ENCODE measurements around the gene TRIM23. TPM values are rescaled to one million over a fixed set of nuclear protein-coding genes. Genes with fewer than 3 reads are reported as not detected.

Gene TRIM23
- total RNA-seq, 1 donor from 2014 or later, result 28.8 TPM

- DNase-seq (ENCODE audit: low read depth in 2 of 2), result no peak
Measured at GRCh38 chr5:65566505-65566904, 57.6 kb downstream of the TRIM23 start.

GRCh38 chr5:65563777-65564176 lies 60.4 kb downstream of the TRIM23 start:
- DNase-seq (ENCODE audit: low read depth in 2 of 2), result peak; percentile 4 to 38

GRCh38 chr5:65562731-65563701 lies 61.1 kb downstream of the TRIM23 start, which contains the start of the genes CENPK and PPWD1:
Gene CENPK, minus strand, starts transcription at chr5:65563168. Its CDS starts 8,261 bp downstream, at chr5:65554907.
Gene PPWD1, plus strand, starts transcription at chr5:65563296. Its CDS starts 15 bp downstream, at chr5:65563311.
- peak; percentile 97 for DNase-seq (ENCODE audit: low read depth in 2 of 2)

- no peak for DNase-seq (ENCODE audit: low read depth in 2 of 2)
Measured at GRCh38 chr5:65556718-65557117, 67.4 kb downstream of the TRIM23 start.

- no peak for DNase-seq (ENCODE audit: low read depth in 2 of 2)
Measured at GRCh38 chr5:65556181-65556580, 68.0 kb downstream of the TRIM23 start.

GRCh38 chr5:65555287-65555686 lies 68.8 kb downstream of the TRIM23 start:
- DNase-seq (ENCODE audit: low read depth in 2 of 2), result peak in 1 of 2 donors; percentile 15

GRCh38 chr5:65553941-65554340 lies 70.2 kb downstream of the TRIM23 start:
- no peak for DNase-seq (ENCODE audit: low read depth in 2 of 2)

- DNase-seq (ENCODE audit: low read depth in 2 of 2), result no peak
Measured at GRCh38 chr5:65548281-65548680, 75.9 kb downstream of the TRIM23 start.

- no peak for DNase-seq (ENCODE audit: low read depth in 2 of 2)
Measured at GRCh38 chr5:65546141-65546540, 78.0 kb downstream of the TRIM23 start.

- DNase-seq (ENCODE audit: low read depth in 2 of 2), result no peak
Measured at GRCh38 chr5:65544473-65544872, 79.7 kb downstream of the TRIM23 start.

- DNase-seq (ENCODE audit: low read depth in 2 of 2), result peak in 1 of 2 donors; percentile 3
Measured at GRCh38 chr5:65539827-65540226, 84.3 kb downstream of the TRIM23 start.

Other genes with a start within 250 kb of the TRIM23 start
- gene ADAMTS6, start 142.4 kb downstream of the TRIM23 start, total RNA-seq, result 30.9 and 52.2 TPM in 2 replicates
- gene CENPK, start 61.2 kb downstream of the TRIM23 start, total RNA-seq, result 6.3 and 10.5 TPM in 2 replicates
- 23.1 and 39.3 TPM in 2 replicates for gene PPWD1, start 61.0 kb downstream of the TRIM23 start, total RNA-seq
- 2.6 and 3.6 TPM in 2 replicates for gene SHLD3, start 694 bp upstream of the TRIM23 start, total RNA-seq
- 20.3 and 25.2 TPM in 2 replicates for gene TRAPPC13, start 694 bp upstream of the TRIM23 start, total RNA-seq
- 9.3 and 9.4 TPM in 2 replicates for gene SGTB, start 97.8 kb upstream of the TRIM23 start, total RNA-seq
- gene NLN, start 97.9 kb upstream of the TRIM23 start, total RNA-seq, result 21.0 and 22.7 TPM in 2 replicates

All from lung microvascular endothelial cell (primary cell).